ENCODE measurements around the gene MAPK8IP1. TPM values are rescaled to one million over a fixed set of nuclear protein-coding genes. Genes with fewer than 3 reads are reported as not detected.

The MAPK8IP1 gene
- total RNA-seq, 4 donors from 2014 or later: 7.5 to 20.6 (median 16.1) TPM

DNA sequence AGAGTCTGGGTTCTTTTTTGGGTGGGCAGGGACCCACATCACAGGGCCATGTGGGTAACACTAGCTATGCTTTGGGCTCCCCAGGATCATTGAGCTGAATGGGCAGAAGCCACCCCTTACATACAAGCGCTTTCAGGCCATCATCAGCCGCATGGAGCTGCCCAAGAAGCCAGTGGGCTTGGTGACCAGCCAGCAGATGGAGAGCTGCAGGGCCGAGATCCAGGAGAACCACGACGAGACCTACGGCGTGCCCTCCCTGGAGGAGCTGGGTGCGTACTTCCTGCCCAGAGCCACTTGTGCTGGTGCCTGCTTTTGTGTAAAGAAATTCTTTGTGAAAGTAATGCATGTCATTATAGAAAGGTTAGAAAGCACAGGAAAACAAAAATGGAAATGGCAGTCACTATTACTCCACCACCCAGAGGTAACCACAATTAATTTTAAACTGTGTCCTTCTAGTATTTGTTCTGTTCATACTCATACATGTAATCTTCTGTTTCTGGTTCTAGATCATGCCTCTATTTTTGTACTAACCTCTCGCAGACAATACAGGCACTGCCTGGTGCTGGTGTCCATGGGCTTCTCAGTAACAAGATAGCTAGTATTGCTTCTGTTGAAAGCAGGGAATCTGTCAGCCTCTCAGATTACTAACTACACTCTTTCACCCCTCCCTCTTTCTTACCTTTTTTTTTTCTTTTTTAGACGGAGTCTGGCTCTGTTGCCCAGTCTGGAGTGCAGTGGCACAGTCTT lies 24.5 kb upstream of the MAPK8IP1 start:
- Histone ChIP-seq H3K4me1 (peaks cover 50 to 64% (median 53%) of the 10 kb centered on the region in 4 donors), H3K4me3 (no peak overlapping the region), H3K36me3 (peaks cover 44 to 83% (median 66%) of the 10 kb centered on the region in 4 donors), H3K9me3 (no peaks in the 10 kb centered on the region), H3K27ac (replicated peaks in 1 of 4) (peak overlapping the region; percentile 84 to 99 (median 94)), H3K27me3 (no peaks in the 10 kb centered on the region)
- WGBS: 92% methylated on average over 10 of the region's 10 CpGs
- TF ChIP-seq POLR2A (IDR thresholded peaks at IDR 0.05; ENCODE audit: low read depth): no peak
- TF ChIP-seq POLR2AphosphoS5 (IDR thresholded peaks at IDR 0.05): no peak
- TF ChIP-seq, protein P1, sequence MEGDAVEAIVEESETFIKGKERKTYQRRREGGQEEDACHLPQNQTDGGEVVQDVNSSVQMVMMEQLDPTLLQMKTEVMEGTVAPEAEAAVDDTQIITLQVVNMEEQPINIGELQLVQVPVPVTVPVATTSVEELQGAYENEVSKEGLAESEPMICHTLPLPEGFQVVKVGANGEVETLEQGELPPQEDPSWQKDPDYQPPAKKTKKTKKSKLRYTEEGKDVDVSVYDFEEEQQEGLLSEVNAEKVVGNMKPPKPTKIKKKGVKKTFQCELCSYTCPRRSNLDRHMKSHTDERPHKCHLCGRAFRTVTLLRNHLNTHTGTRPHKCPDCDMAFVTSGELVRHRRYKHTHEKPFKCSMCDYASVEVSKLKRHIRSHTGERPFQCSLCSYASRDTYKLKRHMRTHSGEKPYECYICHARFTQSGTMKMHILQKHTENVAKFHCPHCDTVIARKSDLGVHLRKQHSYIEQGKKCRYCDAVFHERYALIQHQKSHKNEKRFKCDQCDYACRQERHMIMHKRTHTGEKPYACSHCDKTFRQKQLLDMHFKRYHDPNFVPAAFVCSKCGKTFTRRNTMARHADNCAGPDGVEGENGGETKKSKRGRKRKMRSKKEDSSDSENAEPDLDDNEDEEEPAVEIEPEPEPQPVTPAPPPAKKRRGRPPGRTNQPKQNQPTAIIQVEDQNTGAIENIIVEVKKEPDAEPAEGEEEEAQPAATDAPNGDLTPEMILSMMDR (IDR thresholded peaks at IDR 0.05): no peak
- no peak for TF ChIP-seq EP300 (IDR thresholded peaks at IDR 0.05)
- intact Hi-C loops (cut with DNase I): no loop called here
- no peak for DNase-seq (ENCODE audit: extremely low spot score)

- no peak overlapping the region for H3K4me3 ChIP-seq
- no peak for TF ChIP-seq POLR2A (IDR thresholded peaks at IDR 0.05; ENCODE audit: low read depth)
- intact Hi-C loops (cut with DNase I): no loop called here
- H3K27ac ChIP-seq (replicated peaks in 1 of 4): no peak overlapping the region
- H3K9me3 ChIP-seq: no peaks in the 10 kb centered on the region
- H3K27me3 ChIP-seq: no peaks in the 10 kb centered on the region
- DNase-seq (ENCODE audit: extremely low spot score): no peak
- peaks cover 19 to 33% (median 22%) of the 10 kb centered on the region in 4 donors for H3K4me1 ChIP-seq
- H3K36me3 ChIP-seq: peaks cover 72 to 89% (median 88%) of the 10 kb centered on the region in 4 donors
Observed at GRCh38 chr11:45864041-45864440, 21.4 kb upstream of the MAPK8IP1 start.

- WGBS: 89% methylated on average over 5 of the region's 12 CpGs
- Histone ChIP-seq H3K27me3 (no peaks in the 10 kb centered on the region), H3K27ac (replicated peaks in 1 of 4) (no peak overlapping the region), H3K4me3 (no peak overlapping the region), H3K9me3 (no peaks in the 10 kb centered on the region), H3K36me3 (peaks cover 83 to 100% (median 99%) of the 10 kb centered on the region in 4 donors), H3K4me1 (no peaks in the 10 kb centered on the region)
- DNase-seq (ENCODE audit: extremely low spot score): no peak
- intact Hi-C loops (cut with DNase I): no loop called here
- TF ChIP-seq POLR2A (IDR thresholded peaks at IDR 0.05; ENCODE audit: low read depth) (no peak), EP300 (IDR thresholded peaks at IDR 0.05) (no peak), POLR2AphosphoS5 (IDR thresholded peaks at IDR 0.05) (no peak)
- TF ChIP-seq, protein P1 (IDR thresholded peaks at IDR 0.05): no peak
Observed at GRCh38 chr11:45869551-45869950, 15.9 kb upstream of the MAPK8IP1 start.

DNA sequence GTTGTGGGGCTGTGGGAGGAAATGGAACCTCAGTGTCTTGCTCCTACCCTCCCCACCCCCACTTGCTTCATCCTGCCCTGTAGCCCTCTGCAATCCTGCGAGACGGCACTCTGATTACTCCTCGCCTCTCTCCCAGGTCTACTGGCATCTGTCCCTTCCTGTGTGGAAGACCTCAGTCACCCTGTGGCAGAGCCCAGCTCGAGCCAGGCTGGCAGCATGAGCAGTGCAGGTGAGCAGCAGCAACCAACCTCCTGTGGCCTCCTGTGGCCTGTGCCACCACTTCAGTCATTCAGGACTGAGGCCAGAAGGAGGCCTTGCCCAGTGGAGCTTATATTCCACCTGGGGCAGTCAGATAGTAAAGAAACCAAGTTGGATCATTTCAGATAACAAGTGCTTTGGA lies 14.7 kb upstream of the MAPK8IP1 start:
- Histone ChIP-seq H3K27me3 (no peaks in the 10 kb centered on the region), H3K27ac (replicated peaks in 1 of 4) (no peak overlapping the region), H3K4me3 (no peak overlapping the region), H3K9me3 (no peaks in the 10 kb centered on the region), H3K36me3 (peaks cover 86 to 100% (median 99%) of the 10 kb centered on the region in 4 donors), H3K4me1 (no peaks in the 10 kb centered on the region)
- no peak for DNase-seq (ENCODE audit: extremely low spot score)
- WGBS: 85% methylated on average over 3 of the region's 4 CpGs
- TF ChIP-seq, protein P1 (IDR thresholded peaks at IDR 0.05): no peak
- TF ChIP-seq POLR2A (IDR thresholded peaks at IDR 0.05; ENCODE audit: low read depth): no peak
- no peak for TF ChIP-seq EP300 (IDR thresholded peaks at IDR 0.05)
- no peak for TF ChIP-seq POLR2AphosphoS5 (IDR thresholded peaks at IDR 0.05)
- intact Hi-C loops (cut with DNase I): no loop called here

DNA sequence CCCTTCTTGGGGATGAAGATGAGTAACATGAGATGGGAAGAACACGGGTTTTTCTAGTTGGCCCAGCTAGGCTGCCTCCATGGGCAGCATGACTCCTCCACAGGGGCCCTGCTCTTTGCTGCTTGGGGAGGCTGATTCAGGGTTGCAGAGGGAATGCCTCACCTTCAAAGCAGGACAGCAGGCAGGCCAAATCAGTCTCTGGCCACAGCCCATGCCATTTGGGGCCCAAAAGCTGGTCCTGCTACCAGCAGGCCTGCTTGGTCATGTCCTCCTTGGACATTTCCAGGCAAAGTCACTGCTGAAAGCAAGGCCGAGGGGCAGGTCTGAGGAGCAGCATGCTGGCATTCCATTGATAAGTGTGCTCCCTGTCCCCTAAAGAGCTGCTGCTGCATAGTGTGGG lies 13.8 kb upstream of the MAPK8IP1 start:
- no peaks in the 10 kb centered on the region for H3K27me3 ChIP-seq
- no peaks in the 10 kb centered on the region for H3K9me3 ChIP-seq
- no peak overlapping the region for H3K4me3 ChIP-seq
- H3K4me1 ChIP-seq: no peaks in the 10 kb centered on the region
- H3K27ac ChIP-seq (replicated peaks in 1 of 4): no peak overlapping the region
- DNase-seq (ENCODE audit: extremely low spot score): no peak
- intact Hi-C loops (cut with DNase I): no loop called here
- whole genome bisulfite sequencing: 86% methylated on average over 2 of the region's 2 CpGs
- H3K36me3 ChIP-seq: peaks cover 82 to 100% (median 99%) of the 10 kb centered on the region in 4 donors
- TF ChIP-seq POLR2AphosphoS5 (IDR thresholded peaks at IDR 0.05) (no peak), EP300 (IDR thresholded peaks at IDR 0.05) (no peak)

Measured in esophagus muscularis mucosa (tissue), 4 donors.